Measurements from ENCODE around the gene IL7R.

IL7R gene

DNA sequence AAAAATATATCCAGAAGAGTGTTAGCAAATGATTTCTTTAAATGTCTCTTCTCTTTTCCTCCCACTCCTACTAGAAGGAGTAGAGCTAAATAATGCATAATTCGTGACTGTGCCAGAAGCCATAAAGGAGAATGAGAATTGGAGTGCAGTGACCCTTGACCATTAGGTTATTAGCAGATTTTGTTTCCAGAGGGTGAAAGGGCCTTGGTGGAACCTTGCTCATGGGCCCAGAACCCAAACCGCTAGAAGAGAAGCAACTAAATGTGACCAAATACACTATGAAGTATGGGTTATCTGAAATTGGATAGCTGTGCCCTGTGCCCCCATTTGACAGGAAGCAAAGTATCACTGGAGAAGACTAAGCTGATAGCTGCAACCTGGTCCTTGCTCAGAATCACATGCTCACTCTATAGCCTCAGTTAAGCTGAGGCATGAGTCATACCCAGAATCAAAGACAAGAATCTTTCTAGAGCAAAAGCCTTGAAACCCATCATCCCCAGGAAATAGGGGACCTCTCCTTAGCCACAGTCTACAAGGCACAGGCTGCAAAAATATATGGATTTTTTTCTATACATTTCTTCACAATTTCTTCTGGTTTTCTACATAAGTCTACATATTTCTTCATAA is 45.5 kb downstream of the IL7R start:
- no peak overlapping the region for H3K4me3 ChIP-seq (replicated peaks in 1 of 2; ENCODE audit: low read depth in 2 of 2, low read length in 2 of 2)
- DNase-seq (ENCODE audit: low read depth in 2 of 2): no peak
- TF ChIP-seq, protein P1, sequence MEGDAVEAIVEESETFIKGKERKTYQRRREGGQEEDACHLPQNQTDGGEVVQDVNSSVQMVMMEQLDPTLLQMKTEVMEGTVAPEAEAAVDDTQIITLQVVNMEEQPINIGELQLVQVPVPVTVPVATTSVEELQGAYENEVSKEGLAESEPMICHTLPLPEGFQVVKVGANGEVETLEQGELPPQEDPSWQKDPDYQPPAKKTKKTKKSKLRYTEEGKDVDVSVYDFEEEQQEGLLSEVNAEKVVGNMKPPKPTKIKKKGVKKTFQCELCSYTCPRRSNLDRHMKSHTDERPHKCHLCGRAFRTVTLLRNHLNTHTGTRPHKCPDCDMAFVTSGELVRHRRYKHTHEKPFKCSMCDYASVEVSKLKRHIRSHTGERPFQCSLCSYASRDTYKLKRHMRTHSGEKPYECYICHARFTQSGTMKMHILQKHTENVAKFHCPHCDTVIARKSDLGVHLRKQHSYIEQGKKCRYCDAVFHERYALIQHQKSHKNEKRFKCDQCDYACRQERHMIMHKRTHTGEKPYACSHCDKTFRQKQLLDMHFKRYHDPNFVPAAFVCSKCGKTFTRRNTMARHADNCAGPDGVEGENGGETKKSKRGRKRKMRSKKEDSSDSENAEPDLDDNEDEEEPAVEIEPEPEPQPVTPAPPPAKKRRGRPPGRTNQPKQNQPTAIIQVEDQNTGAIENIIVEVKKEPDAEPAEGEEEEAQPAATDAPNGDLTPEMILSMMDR (IDR thresholded peaks at IDR 0.05; ENCODE audit: low read depth, low read length): no peak

DNA sequence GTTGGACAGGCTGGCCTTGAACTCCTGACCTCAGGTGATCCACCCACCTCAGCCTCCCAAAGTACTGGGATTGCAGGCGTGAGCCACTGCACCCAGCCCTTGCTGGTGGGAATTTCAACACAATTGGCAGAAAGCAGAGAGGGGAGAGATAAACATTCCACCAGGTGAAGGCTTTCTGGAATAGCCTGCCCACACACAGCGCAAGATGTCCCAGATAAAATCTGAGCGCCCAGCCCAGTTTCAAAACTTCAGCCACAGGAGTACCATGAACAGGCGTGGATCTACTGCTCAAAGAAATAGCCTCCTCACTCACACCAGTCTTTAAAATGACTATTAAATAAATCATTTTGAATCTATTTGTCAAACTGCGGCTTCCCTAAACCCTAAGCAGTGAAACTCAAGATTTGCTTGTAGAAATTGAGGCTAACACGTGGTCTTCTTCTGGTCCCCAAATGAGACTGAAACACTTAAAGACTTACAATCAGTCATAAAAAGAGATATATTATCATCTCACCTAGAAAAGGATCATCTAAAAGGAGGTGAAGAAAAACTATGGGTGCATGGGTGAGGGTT is 47.0 kb downstream of the IL7R start:
- TF ChIP-seq, protein P1 (IDR thresholded peaks at IDR 0.05; ENCODE audit: low read depth, low read length): no peak
- H3K4me3 ChIP-seq (replicated peaks in 1 of 2; ENCODE audit: low read depth in 2 of 2, low read length in 2 of 2): no peak overlapping the region
- no peak for DNase-seq (ENCODE audit: low read depth in 2 of 2)

DNA sequence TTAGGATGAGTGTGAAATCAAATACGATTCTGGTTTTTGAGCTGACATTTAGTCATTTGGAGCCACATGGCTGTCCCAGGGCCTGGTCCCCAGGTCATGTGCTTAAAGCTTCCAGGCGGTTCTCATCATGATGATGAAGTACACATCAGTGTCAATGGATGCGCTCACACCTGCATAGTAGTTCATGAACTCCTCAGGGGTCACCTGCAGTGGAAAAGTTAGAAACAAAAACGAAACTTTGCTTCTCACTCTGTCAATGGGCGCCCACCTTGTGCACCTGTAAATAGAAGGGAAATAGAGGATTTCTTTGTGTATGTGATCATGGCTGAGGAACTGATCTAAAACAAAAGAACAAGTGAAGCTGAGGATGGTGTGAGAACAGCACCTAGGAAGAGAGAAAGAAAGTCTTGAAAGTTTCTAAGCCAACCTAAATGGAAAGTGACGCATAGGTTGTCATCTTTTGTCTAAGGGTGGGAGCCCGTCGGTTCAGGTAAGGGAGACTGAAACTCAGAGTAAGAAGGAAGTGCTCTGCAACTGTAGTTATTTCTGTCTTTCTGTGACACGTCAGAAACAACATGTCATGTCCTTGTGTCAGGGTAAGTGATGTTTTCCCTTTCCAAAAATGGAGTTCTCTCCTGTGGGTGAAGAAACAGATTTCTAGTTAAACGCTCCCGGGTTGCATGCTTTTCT is 47.9 kb downstream of the IL7R start:
- TF ChIP-seq, protein P1 (IDR thresholded peaks at IDR 0.05; ENCODE audit: low read depth, low read length): no peak
- DNase-seq (ENCODE audit: low read depth in 2 of 2): no peak
- no peak overlapping the region for H3K4me3 ChIP-seq (replicated peaks in 1 of 2; ENCODE audit: low read depth in 2 of 2, low read length in 2 of 2)

DNA sequence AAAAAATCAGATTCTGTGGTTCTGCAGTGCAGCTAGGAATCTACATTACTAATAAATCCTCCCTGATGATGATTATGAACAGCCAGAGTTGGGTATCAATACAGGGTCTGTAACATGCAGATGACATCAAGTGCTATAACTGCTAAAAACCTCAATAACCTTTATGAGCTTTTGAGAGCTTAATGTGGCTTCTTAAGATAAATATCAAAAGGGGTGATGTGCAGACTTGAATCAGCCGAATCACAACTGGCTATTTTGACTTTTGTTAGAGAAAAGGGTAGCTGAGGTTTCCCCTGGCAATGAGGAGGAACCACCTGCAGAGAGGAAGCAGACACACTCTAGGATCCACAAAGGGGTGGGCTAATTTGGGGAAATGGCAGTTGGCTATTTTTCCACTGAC is 51.5 kb downstream of the IL7R start:
- DNase-seq (ENCODE audit: low read depth in 2 of 2): no peak
- TF ChIP-seq, protein P1 (IDR thresholded peaks at IDR 0.05; ENCODE audit: low read depth, low read length): no peak
- no peak overlapping the region for H3K4me3 ChIP-seq (replicated peaks in 1 of 2; ENCODE audit: low read depth in 2 of 2, low read length in 2 of 2)

DNA sequence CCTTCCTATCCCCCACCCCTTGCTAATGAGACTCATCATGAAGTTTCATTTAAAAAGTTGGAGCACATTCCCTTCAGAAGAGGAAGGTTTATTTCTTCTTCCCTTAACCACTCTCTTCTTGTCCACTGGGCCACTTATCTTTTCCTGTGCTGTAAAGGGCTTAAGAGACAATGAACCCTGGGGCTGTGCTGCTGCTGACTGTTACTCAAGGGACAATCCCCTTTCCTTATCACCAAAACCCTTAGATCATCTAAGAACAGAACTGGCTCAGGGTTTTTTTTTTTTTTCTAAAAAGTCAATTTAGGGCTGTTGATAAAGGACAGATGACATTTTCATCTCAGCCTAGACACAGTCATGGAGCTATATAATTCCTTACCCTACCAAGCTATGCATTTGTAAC is 52.1 kb downstream of the IL7R start:
- H3K4me3 ChIP-seq (replicated peaks in 1 of 2; ENCODE audit: low read depth in 2 of 2, low read length in 2 of 2): no peak overlapping the region
- DNase-seq (ENCODE audit: low read depth in 2 of 2): no peak
- TF ChIP-seq, protein P1 (IDR thresholded peaks at IDR 0.05; ENCODE audit: low read depth, low read length): no peak

DNA sequence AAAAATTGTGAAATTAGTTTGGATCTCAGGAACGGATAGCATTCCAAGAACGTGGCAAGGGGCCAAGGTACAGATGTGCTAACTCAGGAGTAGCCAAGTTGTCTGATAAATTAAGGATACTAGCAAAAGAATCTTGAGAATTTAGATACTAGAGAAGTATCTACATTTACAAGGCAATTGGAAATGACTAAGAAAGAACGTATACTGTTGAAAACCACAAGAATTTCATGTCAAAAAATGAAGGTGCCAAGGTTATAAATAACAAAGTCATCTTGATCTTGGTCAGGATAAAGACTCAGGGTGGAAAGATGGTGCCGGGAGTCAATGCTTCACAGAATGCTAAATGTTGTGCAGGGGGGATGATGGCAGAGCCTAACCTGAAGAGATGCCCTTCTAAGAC is 62.5 kb downstream of the IL7R start:
- DNase-seq (ENCODE audit: low read depth in 2 of 2): peak; percentile 76 to 81
- TF ChIP-seq, protein P1 (IDR thresholded peaks at IDR 0.05; ENCODE audit: low read depth, low read length): no peak

More for the DNA sequence above, 62.5 kb downstream of the IL7R start:
- no peak overlapping the region for H3K4me3 ChIP-seq (replicated peaks in 1 of 2; ENCODE audit: low read depth in 2 of 2, low read length in 2 of 2)
